ENCODE measurements around the gene MRPL38.
"Not testable (repeated sequence)": the region's sequence is repeated elsewhere in the genome, so short reads cannot be mapped to it uniquely, and the experiment has no call there.

MRPL38 gene

DNA sequence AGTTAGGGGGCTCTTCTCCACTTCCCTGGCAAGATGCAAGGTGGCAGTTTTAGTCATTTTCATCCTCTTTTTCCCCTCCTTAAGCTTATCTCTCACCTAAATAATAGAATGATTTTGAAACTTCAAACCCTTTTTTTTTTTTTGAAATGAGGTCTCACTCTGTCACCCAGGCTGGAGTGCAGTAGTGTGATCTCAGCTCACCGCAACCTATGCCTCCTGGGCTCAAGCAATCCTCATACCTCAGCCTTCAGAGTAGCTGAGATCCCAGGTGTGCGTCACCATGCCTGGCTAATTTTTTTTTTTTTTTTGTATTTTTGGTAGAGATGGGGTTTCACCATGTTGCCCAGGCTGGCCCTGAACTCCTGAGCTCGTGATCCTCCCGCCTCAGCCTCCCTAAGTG lies 39.8 kb downstream of the MRPL38 start:
- peak overlapping the region; percentile 71 for H3K27ac ChIP-seq (ENCODE audit: low read length)
- not testable (repeated sequence) for H3K27me3 ChIP-seq (ENCODE audit: control insufficient read depth in 1 of 2, insufficient read depth in 2 of 2, low read length in 2 of 2); H3K4me3 ChIP-seq (ENCODE audit: low read length in 2 of 2); H3K36me3 ChIP-seq (ENCODE audit: control insufficient read depth in 2 of 2, insufficient read depth in 2 of 2, low read length in 2 of 2); H3K9me3 ChIP-seq (ENCODE audit: control insufficient read depth in 2 of 2, low read length in 2 of 2)
- H3K4me1 ChIP-seq (ENCODE audit: control insufficient read depth, insufficient read depth, low read length), result peaks cover 23% of the 10 kb centered on the region
- H3K9ac ChIP-seq (ENCODE audit: low read length in 2 of 2), result peak overlapping the region in 1 of 2 donors; percentile 42

DNA sequence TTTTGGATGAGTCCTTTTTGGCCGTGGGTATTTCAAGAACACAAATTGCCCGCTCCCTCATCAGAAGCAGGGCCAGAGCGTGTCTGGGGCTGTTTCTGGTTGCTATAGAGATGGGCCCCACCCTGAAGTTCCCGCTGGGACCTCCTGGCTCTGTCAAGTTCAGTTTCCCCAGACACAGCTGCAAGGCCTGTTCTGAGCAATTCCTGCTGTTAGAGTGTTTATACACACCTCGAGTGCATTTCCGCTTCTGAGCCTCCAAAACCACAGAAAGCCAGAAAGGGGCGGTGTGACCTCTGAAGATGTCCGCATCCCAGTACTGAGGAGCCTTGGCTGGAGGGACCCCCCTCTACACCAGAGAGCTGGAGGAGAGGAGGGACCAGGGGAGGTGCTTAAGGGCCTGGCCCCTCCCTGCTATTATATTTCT lies 40.2 kb downstream of the MRPL38 start:
- Histone ChIP-seq H3K27ac (ENCODE audit: low read length) (peak overlapping the region; percentile 71), H3K9ac (ENCODE audit: low read length in 2 of 2) (peak overlapping the region in 1 of 2 donors; percentile 42), H3K36me3 (ENCODE audit: control insufficient read depth in 2 of 2, insufficient read depth in 2 of 2, low read length in 2 of 2) (no peaks in the 10 kb centered on the region), H3K4me3 (ENCODE audit: low read length in 2 of 2) (peak overlapping the region in 1 of 2 donors; percentile 15), H3K27me3 (ENCODE audit: control insufficient read depth in 1 of 2, insufficient read depth in 2 of 2, low read length in 2 of 2) (no peaks in the 10 kb centered on the region), H3K9me3 (ENCODE audit: control insufficient read depth in 2 of 2, low read length in 2 of 2) (no peaks in the 10 kb centered on the region), H3K4me1 (ENCODE audit: control insufficient read depth, insufficient read depth, low read length) (peaks cover 19% of the 10 kb centered on the region)

DNA sequence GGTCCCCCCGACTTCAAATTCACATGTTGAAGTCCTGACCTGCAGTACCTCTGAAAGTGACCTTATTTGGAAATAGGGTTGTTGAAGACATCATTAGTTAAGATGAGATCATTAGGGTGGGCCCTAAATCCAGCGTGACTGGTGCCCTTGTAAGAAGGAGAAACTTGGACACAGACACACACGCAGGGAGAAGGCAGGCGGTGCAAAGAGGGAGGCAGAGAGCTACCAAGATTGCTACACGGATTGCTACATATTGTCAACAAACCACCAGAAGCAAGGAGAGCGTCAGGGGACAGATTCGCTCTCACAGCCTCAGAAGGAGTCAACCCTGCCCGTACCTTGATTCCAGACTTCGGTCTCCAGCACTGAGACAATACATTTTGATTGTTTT lies 42.8 kb downstream of the MRPL38 start:
- no peaks in the 10 kb centered on the region for H3K9me3 ChIP-seq (ENCODE audit: control insufficient read depth in 2 of 2, low read length in 2 of 2)
- peak overlapping the region; percentile 55 for H3K27ac ChIP-seq (ENCODE audit: low read length)
- H3K4me3 ChIP-seq (ENCODE audit: low read length in 2 of 2), result no peak overlapping the region
- H3K36me3 ChIP-seq (ENCODE audit: control insufficient read depth in 2 of 2, insufficient read depth in 2 of 2, low read length in 2 of 2), result no peaks in the 10 kb centered on the region
- peaks cover 13% of the 10 kb centered on the region for H3K4me1 ChIP-seq (ENCODE audit: control insufficient read depth, insufficient read depth, low read length)
- H3K9ac ChIP-seq (ENCODE audit: low read length in 2 of 2), result no peak overlapping the region
- no peaks in the 10 kb centered on the region for H3K27me3 ChIP-seq (ENCODE audit: control insufficient read depth in 1 of 2, insufficient read depth in 2 of 2, low read length in 2 of 2)

DNA sequence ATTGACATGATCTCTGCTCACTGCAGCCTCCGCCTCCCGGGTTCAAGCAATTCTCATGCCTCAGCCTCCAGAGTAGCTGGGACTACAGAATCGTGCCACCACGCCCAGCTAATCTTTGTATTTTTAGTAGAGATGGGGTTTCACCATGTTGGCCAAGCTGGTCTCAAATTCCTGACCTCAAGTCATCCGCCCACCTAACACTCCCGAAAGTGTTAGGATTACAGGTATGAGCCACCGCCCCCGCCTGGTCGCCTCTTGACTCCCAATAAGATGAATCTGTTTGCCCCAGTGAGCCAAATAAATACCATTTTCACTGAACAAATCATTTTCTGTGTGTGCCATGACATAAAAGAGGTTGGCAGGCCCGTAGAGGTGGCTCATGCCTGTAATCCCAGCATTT lies 45.3 kb downstream of the MRPL38 start:
- not testable (repeated sequence) for H3K27me3 ChIP-seq (ENCODE audit: control insufficient read depth in 1 of 2, insufficient read depth in 2 of 2, low read length in 2 of 2); H3K36me3 ChIP-seq (ENCODE audit: control insufficient read depth in 2 of 2, insufficient read depth in 2 of 2, low read length in 2 of 2); H3K4me3 ChIP-seq (ENCODE audit: low read length in 2 of 2); H3K9ac ChIP-seq (ENCODE audit: low read length in 2 of 2); H3K27ac ChIP-seq (ENCODE audit: low read length); H3K9me3 ChIP-seq (ENCODE audit: control insufficient read depth in 2 of 2, low read length in 2 of 2)
- H3K4me1 ChIP-seq (ENCODE audit: control insufficient read depth, insufficient read depth, low read length), result peaks cover 16% of the 10 kb centered on the region

DNA sequence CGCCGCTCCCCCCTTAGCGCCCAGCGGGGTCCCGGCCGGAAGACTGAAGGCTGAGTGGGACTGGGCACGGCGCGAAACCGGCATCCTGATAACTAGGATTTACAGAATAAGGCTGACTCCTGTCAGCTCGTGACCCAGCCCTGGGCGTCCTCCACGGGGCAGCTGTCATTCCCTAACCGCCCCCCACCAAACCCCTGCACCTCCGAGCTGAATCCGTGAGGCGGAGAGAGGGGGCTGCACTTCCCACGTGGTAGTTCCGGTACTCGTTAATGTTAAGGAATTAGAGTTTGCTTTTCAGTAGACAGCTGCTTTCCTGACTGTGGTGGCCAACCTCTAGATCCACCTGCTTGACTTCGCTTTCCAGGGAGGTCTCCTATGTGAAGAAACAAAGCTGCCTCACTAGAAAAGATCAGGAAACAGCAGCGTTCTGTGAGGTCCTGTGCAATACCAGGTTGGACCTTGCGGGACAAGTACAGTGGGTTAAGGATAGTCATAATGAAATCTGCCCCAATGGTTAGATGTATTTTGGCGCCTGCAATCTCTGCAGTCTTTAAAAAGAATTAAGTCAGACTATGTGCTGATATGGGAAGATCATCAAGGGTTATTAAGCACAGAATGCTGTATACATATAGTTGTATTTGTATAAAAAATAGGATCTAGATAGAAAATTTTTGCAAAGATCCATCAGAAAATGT lies 48.5 kb downstream of the MRPL38 start:
- peaks cover 3% of the 10 kb centered on the region in 2 donors for H3K36me3 ChIP-seq (ENCODE audit: control insufficient read depth in 2 of 2, insufficient read depth in 2 of 2, low read length in 2 of 2)
- peak overlapping the region; percentile 95 to 96 for H3K4me3 ChIP-seq (ENCODE audit: low read length in 2 of 2)
- H3K27ac ChIP-seq (ENCODE audit: low read length), result peak overlapping the region; percentile 97
- H3K4me1 ChIP-seq (ENCODE audit: control insufficient read depth, insufficient read depth, low read length), result peaks cover 34% of the 10 kb centered on the region
- H3K9me3 ChIP-seq (ENCODE audit: control insufficient read depth in 2 of 2, low read length in 2 of 2), result no peaks in the 10 kb centered on the region
- H3K27me3 ChIP-seq (ENCODE audit: control insufficient read depth in 1 of 2, insufficient read depth in 2 of 2, low read length in 2 of 2), result no peaks in the 10 kb centered on the region
- H3K9ac ChIP-seq (ENCODE audit: low read length in 2 of 2), result peak overlapping the region; percentile 91 to 99

DNA sequence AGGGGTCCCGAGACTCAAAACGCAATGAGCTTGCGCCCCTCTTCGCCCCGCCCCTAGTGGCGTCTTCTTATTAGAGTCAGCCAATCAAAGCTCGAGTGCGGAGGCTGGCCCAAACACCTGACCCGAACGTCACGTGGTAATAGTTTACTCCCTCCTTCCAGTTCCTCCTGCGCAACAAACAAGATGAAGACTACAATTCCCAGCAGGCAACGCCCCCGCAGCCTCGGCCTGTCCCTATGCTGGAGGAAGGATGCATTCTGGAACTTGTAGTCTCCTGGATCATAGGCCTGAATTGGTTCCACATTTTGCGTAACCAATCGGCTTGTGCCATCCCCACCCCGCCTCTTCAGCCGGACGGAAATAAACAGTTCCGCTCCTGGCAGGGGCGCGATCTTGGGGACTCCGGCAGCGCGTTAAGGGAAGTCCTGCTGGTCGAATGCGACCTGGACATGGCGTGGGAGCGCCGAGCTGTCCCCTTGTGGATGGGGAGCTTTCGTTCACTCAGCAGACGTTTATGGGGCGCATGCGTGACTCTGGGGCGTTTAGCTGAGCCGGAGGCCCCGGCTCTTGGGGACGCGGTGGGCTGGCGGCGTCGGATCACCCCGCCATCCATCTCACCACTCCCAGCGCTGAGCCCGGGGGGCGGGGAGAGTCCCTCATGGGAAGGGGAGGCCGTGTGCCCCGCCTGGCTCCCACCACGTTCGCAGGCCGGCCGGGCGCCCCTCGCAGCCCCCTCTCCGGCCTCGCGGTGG lies 49.2 kb downstream of the MRPL38 start, which contains the start of gene WBP2:
Gene WBP2, minus strand, starts transcription at position 26 of the 752 bp plus-strand sequence. CDS start 38 bp downstream, outside the sequence.
- peaks cover 41% of the 10 kb centered on the region for H3K4me1 ChIP-seq (ENCODE audit: control insufficient read depth, insufficient read depth, low read length)

DNA sequence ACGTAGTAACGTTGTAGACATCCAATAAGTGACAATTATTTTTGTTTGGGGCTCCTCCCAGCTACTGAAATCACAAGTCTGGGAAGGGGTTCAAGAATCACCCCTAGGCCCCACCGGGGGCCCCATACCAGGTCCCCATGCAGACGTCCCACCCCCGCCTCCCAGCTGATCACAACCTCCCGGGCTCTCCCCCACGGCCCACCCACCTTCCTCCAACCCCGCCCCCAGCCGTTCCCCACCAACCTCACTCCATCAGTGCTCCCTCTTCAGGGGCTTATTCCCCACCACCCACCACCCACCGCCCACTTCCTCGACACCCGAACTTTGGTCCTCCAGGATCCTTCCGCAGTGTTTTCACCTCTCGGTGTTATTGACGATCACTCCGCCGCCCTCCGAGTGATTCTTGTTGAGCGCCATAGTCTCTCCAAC lies 49.8 kb downstream of the MRPL38 start:
- H3K27ac ChIP-seq (ENCODE audit: low read length), result peak overlapping the region; percentile 97
- no peaks in the 10 kb centered on the region for H3K27me3 ChIP-seq (ENCODE audit: control insufficient read depth in 1 of 2, insufficient read depth in 2 of 2, low read length in 2 of 2)
- H3K9ac ChIP-seq (ENCODE audit: low read length in 2 of 2), result peak overlapping the region; percentile 94 to 99
- peaks cover 9 to 13% of the 10 kb centered on the region in 2 donors for H3K36me3 ChIP-seq (ENCODE audit: control insufficient read depth in 2 of 2, insufficient read depth in 2 of 2, low read length in 2 of 2)
- peaks cover 44% of the 10 kb centered on the region for H3K4me1 ChIP-seq (ENCODE audit: control insufficient read depth, insufficient read depth, low read length)
- H3K9me3 ChIP-seq (ENCODE audit: control insufficient read depth in 2 of 2, low read length in 2 of 2), result no peaks in the 10 kb centered on the region
- H3K4me3 ChIP-seq (ENCODE audit: low read length in 2 of 2), result peak overlapping the region; percentile 81 to 95

More for the DNA sequence above, 49.2 kb downstream of the MRPL38 start, which contains the start of gene WBP2:
- Histone ChIP-seq H3K27me3 (ENCODE audit: control insufficient read depth in 1 of 2, insufficient read depth in 2 of 2, low read length in 2 of 2) (no peaks in the 10 kb centered on the region), H3K4me3 (ENCODE audit: low read length in 2 of 2) (peak within 1 kb of the TSS; percentile 95 to 96), H3K9me3 (ENCODE audit: control insufficient read depth in 2 of 2, low read length in 2 of 2) (no peaks in the 10 kb centered on the region), H3K36me3 (ENCODE audit: control insufficient read depth in 2 of 2, insufficient read depth in 2 of 2, low read length in 2 of 2) (peaks cover 8 to 10% of the 10 kb centered on the region in 2 donors), H3K27ac (ENCODE audit: low read length) (peak within 1 kb of the TSS; percentile 97), H3K9ac (ENCODE audit: low read length in 2 of 2) (peak within 1 kb of the TSS; percentile 94 to 99)

DNA sequence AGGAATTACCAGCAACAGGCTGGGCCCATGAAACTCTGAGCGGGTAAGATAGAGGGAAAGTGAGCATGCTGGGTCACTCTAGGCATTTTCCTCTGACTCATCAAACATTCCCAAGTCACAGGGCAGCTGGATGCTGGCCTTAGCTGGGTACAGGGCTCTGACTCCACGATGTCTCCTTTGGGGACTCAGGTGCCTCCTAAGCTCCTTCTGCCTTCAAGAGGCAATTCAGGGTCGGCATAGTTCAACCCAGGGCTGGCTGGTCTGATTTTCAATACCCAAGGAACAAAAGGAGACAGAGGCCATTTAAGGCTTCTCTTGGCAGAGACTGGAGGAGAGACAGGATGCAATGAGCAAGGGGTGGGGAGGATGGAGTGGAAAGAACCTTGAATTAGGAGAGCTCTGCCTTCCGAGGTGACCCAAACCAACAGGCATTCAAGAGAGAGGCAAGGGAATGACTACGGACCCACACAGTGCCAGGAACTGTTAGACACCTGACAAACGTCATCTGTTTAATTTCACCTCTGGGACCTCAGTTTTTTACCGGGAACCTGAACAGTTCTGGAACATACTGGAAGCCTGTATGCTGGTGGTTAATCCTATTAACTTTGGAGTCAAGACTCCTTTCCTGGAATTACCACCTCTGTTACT lies 50.5 kb downstream of the MRPL38 start:
- Histone ChIP-seq H3K9ac (ENCODE audit: low read length in 2 of 2) (peak overlapping the region; percentile 94 to 99), H3K27me3 (ENCODE audit: control insufficient read depth in 1 of 2, insufficient read depth in 2 of 2, low read length in 2 of 2) (no peaks in the 10 kb centered on the region), H3K36me3 (ENCODE audit: control insufficient read depth in 2 of 2, insufficient read depth in 2 of 2, low read length in 2 of 2) (peaks cover 15 to 20% of the 10 kb centered on the region in 2 donors), H3K9me3 (ENCODE audit: control insufficient read depth in 2 of 2, low read length in 2 of 2) (no peaks in the 10 kb centered on the region), H3K4me3 (ENCODE audit: low read length in 2 of 2) (peak overlapping the region; percentile 81 to 95), H3K27ac (ENCODE audit: low read length) (peak overlapping the region; percentile 97), H3K4me1 (ENCODE audit: control insufficient read depth, insufficient read depth, low read length) (peaks cover 50% of the 10 kb centered on the region)

DNA sequence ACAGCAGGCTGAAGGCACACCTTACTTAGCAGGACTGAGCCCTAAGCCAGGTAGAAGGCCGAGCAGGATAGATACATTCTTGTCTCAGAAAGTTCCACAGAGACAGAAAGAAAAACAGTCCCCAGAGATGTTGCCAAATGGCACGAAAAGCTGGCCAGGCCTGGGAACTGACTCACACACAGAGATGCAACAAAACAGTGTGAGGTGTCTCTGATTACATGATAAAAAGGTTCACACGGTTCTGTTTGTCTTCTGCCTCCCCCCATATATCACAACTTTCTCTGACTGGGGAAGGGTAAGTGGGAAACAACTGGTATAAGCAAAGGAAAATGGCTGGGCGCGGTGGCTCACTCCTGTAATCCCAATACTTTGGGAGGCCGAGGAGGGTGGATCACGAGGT lies 51.3 kb downstream of the MRPL38 start:
- Histone ChIP-seq H3K9me3 (ENCODE audit: control insufficient read depth in 2 of 2, low read length in 2 of 2) (no peaks in the 10 kb centered on the region), H3K36me3 (ENCODE audit: control insufficient read depth in 2 of 2, insufficient read depth in 2 of 2, low read length in 2 of 2) (peaks cover 21 to 26% of the 10 kb centered on the region in 2 donors), H3K27ac (ENCODE audit: low read length) (peak overlapping the region; percentile 97), H3K4me3 (ENCODE audit: low read length in 2 of 2) (peak overlapping the region; percentile 40 to 49), H3K4me1 (ENCODE audit: control insufficient read depth, insufficient read depth, low read length) (peaks cover 54% of the 10 kb centered on the region), H3K27me3 (ENCODE audit: control insufficient read depth in 1 of 2, insufficient read depth in 2 of 2, low read length in 2 of 2) (no peaks in the 10 kb centered on the region), H3K9ac (ENCODE audit: low read length in 2 of 2) (peak overlapping the region; percentile 36 to 57)

DNA sequence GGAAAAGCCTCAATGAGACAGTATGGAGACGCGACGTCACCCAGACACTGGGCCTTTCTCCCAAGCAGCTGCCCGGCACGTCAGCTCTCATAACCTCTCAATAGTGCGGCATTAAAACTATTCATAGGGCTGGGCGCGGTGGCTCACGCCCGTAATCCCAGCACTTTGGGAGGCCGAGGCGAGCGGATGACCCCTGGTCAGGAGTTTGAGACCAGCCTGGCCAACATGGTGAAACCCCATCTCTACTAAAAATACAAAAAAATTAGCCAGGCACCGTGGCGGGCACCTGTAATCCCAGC lies 53.0 kb downstream of the MRPL38 start:
- peak overlapping the region; percentile 89 for H3K27ac ChIP-seq (ENCODE audit: low read length)
- peak overlapping the region; percentile 51 to 57 for H3K9ac ChIP-seq (ENCODE audit: low read length in 2 of 2)
- not testable (repeated sequence) for H3K9me3 ChIP-seq (ENCODE audit: control insufficient read depth in 2 of 2, low read length in 2 of 2); H3K27me3 ChIP-seq (ENCODE audit: control insufficient read depth in 1 of 2, insufficient read depth in 2 of 2, low read length in 2 of 2)
- H3K4me3 ChIP-seq (ENCODE audit: low read length in 2 of 2), result peak overlapping the region in 1 of 2 donors; percentile 35
- peaks cover 58% of the 10 kb centered on the region for H3K4me1 ChIP-seq (ENCODE audit: control insufficient read depth, insufficient read depth, low read length)
- H3K36me3 ChIP-seq (ENCODE audit: control insufficient read depth in 2 of 2, insufficient read depth in 2 of 2, low read length in 2 of 2), result peaks cover 38 to 44% of the 10 kb centered on the region in 2 donors

Data from stomach smooth muscle (tissue), 2 donors.